KOPT-K1 (cell line): ENCODE data around the gene FAM222A.

Source experiments
- H3K27ac ChIP-seq: fragments of 200-600 bp; sonication (generic); 2 replicates; pipeline ENCODE4 v1.5.1; 2016; ENCODE audit warnings: antibody characterized with exemption, mild to moderate bottlenecking, low read depth, low read length; ENCODE audit not compliant: poor library complexity, severe bottlenecking
- H3K36me3 ChIP-seq: fragments of 200-600 bp; sonication (generic); 2 replicates; pipeline ENCODE4 v1.5.1; 2017; ENCODE audit warnings: antibody characterized with exemption, mild to moderate bottlenecking, low read length, moderate library complexity; ENCODE audit not compliant: insufficient read depth
- H3K9me3 ChIP-seq: fragments of 200-600 bp; sonication (generic); 2 replicates; pipeline ENCODE4 v1.5.1; 2017; ENCODE audit warnings: antibody characterized with exemption, low read length, mild to moderate bottlenecking; ENCODE audit not compliant: insufficient read depth, poor library complexity, severe bottlenecking

Gene FAM222A

DNA sequence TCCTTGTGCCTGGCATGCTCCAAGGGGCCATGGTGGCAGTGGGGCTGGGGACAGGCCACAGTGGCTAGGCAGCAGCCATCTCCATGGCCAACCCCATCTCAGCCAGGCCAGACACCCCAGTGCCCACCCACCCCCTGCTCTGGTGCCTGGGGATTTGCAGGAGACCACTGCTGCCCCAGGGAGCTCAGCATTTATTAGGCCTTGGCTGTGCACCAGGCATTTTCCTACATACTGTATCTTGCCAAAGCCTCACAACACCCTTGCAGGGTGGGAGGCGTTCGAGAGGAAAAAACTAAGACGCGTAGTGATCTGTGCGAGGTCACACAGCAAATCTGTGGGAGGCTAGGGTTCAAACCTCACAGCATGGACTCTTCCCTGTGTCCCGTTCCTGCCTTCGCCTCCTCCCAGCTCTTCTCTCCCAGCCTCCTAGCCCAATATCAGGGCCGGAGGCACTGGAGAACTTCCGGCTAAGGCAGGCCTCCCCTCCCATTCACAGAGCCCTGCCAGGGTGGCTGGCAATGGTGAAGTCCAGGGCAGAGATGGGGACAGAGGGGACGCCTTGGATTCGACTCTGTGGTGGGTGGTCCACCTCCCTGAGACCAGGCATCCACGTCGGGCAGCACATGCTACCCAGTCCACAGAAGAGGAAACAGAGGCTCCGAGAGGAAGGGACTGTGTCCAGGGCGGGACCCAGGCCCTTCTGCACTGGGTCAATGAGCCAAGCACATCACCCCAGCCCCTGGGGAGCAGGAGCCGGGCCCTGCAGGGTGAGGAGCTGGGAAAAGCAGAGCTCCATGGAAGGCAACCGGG, 57.4 kb downstream of the FAM222A start:
- Histone ChIP-seq H3K27ac (no peak overlapping the region), H3K36me3 (no peaks in the 10 kb centered on the region), H3K9me3 (no peaks in the 10 kb centered on the region)

DNA sequence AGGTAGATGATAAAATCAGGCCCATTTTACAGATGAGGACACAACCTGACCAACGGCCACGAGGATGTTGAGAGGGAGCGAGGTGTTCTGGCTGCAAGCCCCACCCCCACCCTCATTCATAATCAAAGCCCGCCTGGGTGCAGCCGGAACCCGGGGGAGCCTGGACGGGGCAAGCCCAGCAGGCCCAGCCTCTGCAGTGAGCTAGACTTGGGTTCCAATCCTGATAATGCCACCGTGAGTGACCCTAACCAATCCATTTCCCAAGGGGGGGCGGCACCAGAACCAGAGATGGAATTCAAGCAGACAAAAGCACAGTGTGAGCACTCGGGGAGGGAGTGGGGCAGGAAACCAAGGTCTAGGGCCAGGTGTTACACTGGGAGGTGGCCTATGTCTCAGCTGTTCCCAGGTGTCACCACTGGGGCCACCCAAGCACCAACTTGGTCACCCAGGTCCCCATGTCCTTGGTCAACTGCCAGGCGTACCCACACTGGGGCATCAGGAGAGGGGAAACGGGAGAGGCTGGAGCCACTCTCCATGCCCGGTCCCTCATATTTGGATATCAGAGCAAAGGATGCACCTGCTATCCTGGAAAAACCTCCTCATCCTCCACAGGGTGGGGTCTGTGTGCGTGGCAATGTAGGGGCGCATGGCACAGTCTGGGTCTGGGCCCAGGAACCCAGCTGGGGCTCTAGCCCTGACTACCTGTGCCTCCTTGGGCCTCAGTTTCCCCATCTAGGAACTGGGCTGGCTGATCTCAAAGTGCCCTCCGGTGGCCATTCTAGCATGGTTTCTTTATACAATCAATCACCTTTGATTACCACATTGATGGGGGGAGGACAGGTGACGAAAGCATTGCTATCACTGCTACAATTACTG, 58.4 kb downstream of the FAM222A start:
- Histone ChIP-seq H3K36me3 (no peaks in the 10 kb centered on the region), H3K9me3 (no peaks in the 10 kb centered on the region), H3K27ac (no peak overlapping the region)

DNA sequence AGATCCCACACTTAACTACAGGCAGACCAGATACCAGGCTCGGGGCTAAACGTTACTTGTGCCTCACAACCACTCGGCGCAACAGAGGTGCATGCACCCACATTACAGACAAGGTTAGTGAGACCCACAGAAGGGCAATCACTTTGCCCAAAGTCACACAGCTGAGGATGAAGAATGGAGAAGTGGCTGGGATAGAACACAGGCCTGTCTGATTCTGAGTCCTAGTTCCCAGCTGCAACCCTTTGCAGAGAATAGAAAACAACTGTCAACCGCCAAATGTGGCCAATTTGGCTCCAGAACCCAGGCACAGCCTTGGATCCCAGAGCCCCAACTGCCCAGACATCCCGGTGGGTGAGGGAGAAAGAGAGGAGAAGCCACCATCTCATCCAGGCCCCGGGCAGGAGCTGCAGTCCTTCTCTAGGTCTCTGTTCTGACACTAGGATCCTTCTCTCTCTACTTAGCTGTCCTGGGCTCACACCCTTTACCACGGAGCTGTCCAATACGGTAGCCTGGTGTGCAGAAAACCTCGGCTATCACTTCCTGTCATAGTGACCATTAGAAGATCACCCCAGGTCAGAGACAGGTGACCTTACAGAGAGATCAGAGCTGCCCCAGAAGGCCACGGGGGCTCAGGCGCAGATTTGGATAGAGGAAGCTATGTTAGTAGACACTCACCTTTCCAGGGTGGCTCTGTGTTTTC, 59.1 kb downstream of the FAM222A start:
- no peaks in the 10 kb centered on the region for H3K36me3 ChIP-seq
- H3K27ac ChIP-seq: no peak overlapping the region
- no peaks in the 10 kb centered on the region for H3K9me3 ChIP-seq

DNA sequence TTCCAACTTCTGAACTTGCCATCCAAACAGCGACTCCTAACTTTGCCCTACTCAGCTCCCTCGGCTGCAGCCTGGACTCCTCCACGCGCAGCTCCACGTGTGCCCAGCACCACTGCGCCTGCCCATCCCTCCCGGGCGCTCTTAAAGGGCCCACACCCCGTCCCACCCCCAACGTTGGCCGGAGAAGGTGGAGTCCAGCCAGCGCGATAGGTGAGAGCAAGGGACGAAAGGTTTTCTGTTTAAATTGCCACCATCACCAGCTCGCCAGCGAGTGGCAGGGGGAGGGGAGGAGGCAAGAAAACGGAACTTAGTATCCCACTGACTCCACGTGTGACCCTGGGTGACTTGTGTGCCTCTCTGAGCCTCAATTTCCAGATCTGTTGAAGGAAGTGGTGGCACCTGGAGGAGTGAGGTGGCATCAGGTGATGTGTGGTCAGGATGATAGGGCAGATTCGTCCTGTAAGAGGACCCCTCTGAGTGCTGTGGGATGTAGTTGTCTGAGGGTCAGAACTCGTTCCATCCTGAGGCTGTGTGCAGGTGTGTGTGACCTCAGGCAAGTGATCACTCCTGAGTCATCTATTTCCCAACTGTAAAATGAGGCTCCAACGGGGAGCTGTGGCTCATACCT, 59.9 kb downstream of the FAM222A start:
- H3K27ac ChIP-seq: no peak overlapping the region

DNA sequence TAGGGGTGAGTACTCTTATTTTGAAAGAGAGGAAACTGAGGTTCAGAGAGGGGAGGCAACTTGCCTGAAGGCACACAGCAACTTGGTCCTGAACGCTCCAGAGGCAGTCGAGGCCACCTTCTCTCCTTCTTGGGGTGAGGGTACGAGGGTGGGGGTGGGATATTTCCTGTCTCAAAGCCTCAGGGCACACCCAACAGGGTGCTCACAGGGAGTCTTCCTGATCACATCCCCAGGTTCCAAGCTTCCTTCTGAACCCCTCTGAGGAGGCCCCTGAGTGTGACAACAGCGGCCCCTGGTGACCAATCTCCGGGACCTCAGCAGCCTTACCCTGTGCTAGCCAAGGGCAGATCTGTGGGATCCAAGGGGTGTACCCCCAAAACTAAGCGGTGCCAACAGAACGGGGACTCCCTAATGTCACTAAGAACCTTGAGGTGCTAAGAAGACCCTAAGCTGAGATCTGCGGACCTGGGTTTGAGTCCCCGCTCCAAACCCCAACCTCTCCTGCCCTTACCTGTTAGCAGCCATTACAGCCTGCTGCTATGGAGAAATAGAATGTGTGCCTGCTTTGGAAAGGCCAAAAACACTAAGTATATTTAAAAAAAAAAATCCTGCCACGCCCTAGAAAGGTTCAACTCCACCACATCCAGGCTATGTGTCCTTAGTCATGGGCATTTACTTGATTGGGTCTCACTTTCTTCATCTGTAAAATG, 61.7 kb downstream of the FAM222A start:
- Histone ChIP-seq H3K36me3 (no peaks in the 10 kb centered on the region), H3K27ac (no peak overlapping the region), H3K9me3 (peaks cover 12% of the 10 kb centered on the region)

More for the DNA sequence above, 59.9 kb downstream of the FAM222A start:
- peaks cover under 1% of the 10 kb centered on the region for H3K9me3 ChIP-seq
- H3K36me3 ChIP-seq: no peaks in the 10 kb centered on the region

DNA sequence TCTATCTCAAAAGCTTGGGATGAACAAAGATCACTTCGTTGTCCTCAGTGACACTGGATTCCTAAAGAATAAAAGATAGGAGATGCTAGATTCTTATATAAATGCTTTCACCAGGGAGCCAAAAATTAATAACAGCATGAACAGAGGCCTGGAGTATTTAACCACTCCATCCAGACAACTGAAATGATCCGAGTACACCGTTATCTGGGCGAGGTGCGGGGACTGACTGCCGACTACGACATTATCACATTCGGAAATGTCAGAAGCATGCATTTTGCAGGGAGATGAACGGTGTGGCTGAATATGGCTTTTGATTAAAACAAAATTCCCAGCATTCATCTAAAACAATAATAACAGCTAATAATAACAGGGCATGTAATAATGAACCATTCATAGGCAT, 63.0 kb downstream of the FAM222A start:
- no peak overlapping the region for H3K27ac ChIP-seq
- peaks cover 12% of the 10 kb centered on the region for H3K9me3 ChIP-seq
- no peaks in the 10 kb centered on the region for H3K36me3 ChIP-seq

DNA sequence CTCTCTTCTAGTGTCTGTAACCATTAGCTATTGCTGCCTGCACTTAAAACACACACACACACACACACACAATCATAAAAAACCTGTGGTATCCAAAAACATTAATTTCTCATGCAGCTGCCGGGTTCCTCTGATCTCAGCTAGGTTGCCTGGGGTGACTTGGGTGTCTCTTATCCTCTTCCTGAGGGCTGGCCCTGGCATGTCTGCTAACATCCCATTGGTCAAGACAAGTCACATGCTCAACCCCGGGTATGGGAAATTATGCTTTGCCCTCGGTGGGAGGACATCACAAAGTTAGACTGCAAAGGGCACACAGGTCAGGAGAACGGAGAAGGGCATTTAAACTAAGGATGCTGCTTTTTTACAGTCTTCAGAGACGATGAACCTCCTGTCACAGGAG, 63.9 kb downstream of the FAM222A start:
- Histone ChIP-seq H3K36me3 (no peaks in the 10 kb centered on the region), H3K9me3 (peaks cover 21% of the 10 kb centered on the region), H3K27ac (no peak overlapping the region)

DNA sequence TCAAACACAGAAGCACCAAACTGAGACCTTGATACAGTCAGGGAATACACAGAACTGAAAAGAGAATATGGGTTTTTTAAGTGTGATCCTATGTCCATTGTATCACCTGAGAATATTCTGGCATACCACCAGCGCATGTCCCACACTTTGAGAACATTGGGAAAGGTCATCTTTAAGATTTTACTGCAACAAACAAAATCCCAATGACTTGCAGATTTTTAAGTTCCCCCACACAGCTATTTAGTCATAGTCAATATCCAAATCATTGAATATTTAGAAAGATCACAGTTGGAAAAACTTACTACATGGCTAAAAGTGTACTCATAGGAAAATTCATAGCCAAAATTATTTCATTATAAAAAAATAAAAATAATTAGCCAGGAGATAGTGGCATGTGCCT, 65.1 kb downstream of the FAM222A start:
- Histone ChIP-seq H3K27ac (no peak overlapping the region), H3K9me3 (peaks cover 26% of the 10 kb centered on the region), H3K36me3 (no peaks in the 10 kb centered on the region)

DNA sequence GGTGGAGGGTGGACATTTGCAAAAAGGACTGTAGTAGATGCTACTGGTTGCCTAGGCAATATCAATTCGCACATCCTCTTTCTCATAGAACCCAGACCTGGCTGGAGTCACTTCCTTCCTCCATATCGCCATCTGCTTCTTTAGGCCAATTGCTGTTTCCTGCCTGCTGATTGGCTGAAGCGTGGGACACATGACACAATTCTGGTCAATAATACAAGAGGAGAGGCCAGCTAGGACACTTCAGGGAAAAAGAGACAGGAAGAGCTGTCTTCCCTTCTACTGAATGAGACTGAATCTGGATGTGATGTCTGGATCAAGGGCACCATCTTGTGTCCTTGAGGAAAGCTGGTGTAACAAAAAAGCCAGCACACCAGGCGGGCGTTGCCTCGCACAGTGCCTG, 65.8 kb downstream of the FAM222A start:
- Histone ChIP-seq H3K27ac (no peak overlapping the region), H3K36me3 (no peaks in the 10 kb centered on the region), H3K9me3 (peaks cover 26% of the 10 kb centered on the region)

DNA sequence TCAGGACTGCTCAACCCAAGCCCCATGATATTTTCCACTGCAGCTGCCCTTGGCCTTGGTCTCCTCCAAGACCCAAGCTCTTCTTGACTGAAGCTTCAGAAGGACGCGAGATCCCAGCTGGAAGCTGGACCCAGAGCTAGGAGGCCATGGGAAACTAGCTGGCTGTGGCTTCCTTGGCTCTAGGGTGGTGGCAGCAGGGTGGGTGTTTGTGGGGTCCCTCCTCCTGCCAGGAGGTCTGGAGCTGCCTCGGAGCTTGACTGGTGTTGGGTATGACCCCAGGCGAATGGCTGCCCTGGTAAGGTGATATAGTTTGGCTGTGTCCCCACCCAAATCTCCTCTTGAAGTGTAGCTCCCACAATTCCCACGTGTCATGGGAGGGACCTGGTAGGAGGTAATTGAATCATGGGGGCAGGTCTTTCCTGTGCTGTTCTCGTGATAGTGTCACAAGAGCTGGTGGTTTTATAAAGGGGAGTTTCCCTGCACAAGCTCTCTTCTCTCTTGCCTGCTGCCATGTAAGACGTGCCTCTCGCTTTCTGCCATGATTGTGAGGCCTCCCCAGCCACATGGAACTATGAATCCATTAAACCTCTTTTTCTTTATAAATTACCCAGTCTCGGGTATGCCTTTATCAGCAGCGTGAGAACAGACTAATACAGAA, 68.2 kb downstream of the FAM222A start:
- H3K27ac ChIP-seq: no peak overlapping the region
- H3K9me3 ChIP-seq: peaks cover 26% of the 10 kb centered on the region
- no peaks in the 10 kb centered on the region for H3K36me3 ChIP-seq

DNA sequence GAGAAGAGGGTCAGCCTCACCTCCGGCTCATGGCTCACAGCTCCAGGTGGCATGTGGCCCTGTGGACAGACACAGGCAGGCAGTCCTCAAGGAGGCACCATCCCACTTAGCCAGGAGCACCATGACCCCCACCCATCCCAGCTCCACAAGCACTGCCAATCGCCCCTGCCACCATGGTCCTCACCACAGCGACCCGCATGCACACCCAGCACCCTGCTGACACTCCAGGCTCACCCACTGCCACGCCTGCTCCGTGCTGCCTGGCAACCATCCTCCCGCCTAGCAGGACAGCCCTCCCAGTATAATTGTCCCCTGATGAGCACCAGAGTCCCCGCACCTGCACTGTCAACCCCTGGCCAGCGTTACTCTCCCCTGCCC, 68.7 kb downstream of the FAM222A start:
- no peak overlapping the region for H3K27ac ChIP-seq
- peaks cover 26% of the 10 kb centered on the region for H3K9me3 ChIP-seq
- no peaks in the 10 kb centered on the region for H3K36me3 ChIP-seq

DNA sequence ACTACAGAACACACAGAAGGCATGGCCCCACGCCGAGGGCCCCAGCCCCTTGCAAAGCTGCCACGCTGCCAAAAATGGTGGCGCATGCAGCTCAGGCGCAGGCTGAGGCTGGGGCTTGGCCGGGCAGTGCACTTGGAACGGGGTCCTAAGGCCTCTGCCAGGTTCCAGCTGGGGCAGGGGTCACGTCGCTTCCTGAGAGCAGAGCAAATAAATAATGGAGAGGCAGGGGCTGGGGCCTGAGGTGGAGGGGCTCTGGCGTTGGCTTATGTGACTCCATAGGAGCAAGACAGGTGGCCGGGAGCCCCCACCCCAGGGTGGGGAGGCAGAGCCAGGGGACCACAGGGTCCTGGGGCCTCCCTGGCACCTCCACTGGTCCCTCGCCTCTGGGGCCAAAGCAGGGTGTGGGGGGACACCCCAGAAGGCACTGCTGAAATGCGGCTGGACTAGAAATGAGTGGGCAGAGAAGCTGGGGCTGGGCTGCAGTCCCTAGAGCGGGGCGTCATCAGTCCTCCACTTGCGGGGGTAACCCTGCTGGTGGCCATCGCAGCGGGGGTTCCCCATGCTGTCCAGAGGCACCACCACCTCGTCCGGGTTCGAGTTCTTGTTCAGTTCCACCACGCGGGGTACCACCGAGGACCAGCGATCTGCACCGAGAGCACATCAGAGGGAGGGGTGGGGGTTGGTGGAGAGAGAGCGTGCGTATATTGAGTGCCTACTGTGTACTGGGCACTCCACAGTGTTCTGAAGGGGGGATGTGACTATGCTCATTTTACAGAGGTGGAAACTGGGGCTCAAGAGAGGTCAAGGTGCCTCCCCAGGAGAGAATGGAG, 69.7 kb downstream of the FAM222A start:
- Histone ChIP-seq H3K9me3 (peaks cover 26% of the 10 kb centered on the region), H3K36me3 (no peaks in the 10 kb centered on the region), H3K27ac (no peak overlapping the region)

DNA sequence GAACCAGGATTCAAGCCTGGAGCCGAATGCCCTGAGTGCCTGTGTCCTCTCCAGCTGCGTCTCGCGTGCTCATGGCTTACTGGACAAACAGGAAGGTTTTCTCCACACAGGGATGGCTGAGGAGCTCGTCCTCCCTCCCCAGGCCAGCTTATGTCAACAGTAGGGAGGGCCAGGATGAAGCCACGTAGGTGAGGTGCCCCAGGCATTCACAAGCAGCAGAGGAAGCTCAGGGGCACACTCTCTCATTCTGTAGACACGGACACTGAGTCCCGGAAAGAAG, 70.3 kb downstream of the FAM222A start:
- Histone ChIP-seq H3K36me3 (no peaks in the 10 kb centered on the region), H3K27ac (no peak overlapping the region), H3K9me3 (peaks cover 23% of the 10 kb centered on the region)
